ELR (cell line): Measurements from ENCODE around the gene GDPD1.
"Not testable (repeated sequence)": the region's sequence is repeated elsewhere in the genome, so short reads cannot be mapped to it uniquely, and the experiment has no call there.

Experiments
- DNase-seq: peaks from one replicate; pipeline ENCODE4 v3.0.0-alpha.2; 2015; ENCODE audit warnings: low read depth

GDPD1 gene

GRCh38 chr17:59244081-59244480 is 23.8 kb downstream of the GDPD1 start:
- DNase-seq: no peak

- no peak for DNase-seq
Observed at GRCh38 chr17:59254742-59255141, 34.4 kb downstream of the GDPD1 start.

DNA sequence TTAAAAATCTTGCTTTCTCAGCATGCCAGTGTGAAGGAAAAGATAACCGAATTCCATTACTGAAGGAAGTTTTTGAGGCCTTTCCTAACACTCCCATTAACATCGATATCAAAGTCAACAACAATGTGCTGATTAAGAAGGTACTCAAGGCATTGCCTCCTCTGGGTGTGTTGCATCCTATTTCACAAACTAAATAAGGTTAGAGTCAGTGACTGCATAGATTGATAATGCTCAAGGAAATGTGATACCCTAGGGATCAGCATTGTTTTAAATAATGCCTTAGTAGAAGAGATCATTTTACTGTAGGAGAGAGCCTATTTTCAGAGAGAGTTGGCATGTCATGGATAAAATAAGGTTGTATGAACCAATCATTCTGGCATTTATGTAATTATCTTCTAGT is 36.8 kb downstream of the GDPD1 start:
- no peak for DNase-seq

- DNase-seq: no peak
Observed at GRCh38 chr17:59260722-59261121, 40.4 kb downstream of the GDPD1 start.

- DNase-seq: no peak
Observed at GRCh38 chr17:59266745-59267144, 46.4 kb downstream of the GDPD1 start.

- no peak for DNase-seq
Observed at GRCh38 chr17:59267776-59268175, 47.5 kb downstream of the GDPD1 start.

DNA sequence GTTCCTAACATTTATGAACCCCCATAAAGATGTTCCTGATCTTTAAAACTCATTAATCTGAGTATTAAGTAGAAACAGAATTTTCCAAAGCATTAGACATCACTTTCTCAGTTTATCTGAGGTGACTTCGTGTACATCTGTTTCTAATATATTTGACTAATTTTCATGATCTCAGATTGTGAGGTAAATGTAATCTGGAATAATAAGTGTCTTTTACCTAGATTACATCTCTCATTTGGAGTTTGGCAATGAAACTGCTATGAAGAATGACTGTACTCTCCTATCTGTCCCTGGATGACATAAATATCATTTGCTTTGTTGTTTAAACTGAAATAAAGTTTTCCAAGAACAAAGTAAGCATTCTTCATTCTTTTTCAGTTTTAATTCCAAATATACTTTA is 55.3 kb downstream of the GDPD1 start:
- no peak for DNase-seq

DNA sequence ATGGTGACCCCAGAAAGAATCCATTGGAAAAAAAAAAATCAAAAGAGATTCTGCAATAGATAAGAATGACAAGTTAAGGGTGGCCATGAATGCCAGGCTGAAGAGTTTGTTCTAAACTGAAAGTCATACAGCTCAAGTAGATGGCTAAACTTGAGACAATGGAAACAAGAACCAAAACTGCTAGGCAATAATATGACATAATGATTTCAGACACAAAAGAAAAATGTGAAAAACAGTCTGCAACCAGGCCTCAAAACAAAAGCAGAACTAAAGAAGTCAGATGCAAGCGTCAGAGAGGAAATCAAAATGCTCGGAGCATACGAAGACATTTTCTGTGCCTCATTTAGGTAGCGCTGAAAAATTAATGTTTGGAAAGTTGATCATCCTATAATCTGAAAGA is 56.7 kb downstream of the GDPD1 start:
- DNase-seq: no peak

- DNase-seq: no peak
Observed at GRCh38 chr17:59278406-59278805, 58.1 kb downstream of the GDPD1 start.

DNA sequence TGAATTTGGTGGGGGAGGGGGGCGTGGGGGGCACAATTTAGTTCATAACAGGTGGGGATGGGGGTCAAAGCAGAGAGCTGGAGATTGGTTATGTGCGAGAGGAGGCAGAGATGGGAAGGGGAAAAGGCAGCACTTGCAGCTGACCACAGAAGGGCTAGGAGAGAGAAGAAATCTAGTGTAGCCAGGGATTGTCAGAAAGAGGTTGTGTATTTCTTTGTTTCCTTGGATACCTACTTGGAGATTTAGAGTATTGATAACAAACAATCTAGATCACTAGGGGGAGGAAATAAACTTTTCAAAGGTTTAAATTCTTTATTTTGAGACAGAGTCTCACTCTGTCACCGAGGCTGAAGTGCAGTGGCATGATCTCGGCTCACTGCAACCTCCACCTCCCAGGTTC is 64.0 kb downstream of the GDPD1 start:
- no peak for DNase-seq

GRCh38 chr17:59287452-59287851 is 67.1 kb downstream of the GDPD1 start:
- peak; percentile 75 for DNase-seq

DNA sequence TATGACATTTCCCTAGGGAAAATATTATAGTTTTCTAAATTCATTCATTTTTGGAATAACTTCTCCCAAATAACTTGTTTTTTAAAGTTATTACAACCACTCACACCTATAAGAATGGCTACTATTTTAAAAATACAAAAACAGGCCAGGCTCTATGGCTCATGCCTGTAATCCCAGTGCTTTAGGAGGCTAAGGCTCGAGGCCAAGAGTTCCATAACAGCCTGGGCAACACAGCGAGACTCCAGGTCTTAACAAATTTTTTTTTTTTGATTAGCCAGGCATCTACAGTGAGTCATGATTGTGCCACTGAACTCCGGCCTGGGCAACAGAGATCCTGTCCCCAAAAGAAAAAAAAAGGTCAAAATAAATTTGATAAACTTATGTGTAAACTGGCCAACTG is 67.6 kb downstream of the GDPD1 start:
- peak; percentile 20 for DNase-seq

DNA sequence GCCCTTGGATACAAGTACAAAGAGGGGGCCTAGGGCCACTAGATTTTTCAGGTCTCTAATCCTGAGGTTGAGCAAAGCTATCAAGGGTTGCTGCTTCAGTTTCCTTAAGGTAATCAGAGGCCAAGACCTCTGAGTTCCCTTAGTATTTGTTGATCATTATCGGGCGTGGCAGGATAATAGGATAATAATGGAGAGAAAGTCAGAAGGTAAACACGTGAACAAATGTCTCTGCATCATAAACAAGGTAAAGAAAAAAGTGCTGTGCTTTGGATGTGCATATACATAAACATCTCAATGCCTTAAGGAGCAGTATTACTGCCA is 69.6 kb downstream of the GDPD1 start:
- no peak for DNase-seq

DNA sequence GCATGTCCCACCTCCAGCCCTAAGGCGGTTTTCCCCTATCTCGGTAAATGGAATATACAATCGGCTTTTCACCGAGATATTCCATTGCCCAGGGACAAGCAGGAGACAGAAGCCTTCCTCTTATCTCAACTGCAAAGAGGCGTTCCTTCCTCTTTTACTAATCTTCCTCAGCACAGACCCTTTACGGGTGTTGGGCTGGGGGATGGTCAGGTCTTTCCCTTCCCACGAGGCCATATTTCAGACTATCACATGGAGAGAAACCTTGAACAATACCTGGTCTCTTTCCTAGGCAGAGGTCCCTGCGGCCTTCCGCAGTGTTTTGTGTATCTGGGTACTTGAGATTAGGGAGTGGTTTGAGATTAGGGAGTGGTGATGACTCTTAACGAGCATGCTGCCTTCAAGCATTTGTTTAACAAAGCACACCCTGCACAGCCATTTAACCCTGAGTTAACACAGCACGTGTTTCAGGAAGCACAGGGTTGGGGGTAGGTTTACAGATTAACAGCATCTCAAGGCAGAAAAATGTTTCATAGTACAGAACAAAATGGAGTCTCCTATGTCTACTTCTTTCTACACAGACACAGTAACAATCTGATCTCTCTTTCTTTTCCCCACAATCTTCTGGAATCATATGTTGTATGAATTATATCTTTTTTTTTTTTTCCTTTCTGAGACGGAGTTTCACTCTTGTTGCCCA is 70.1 kb downstream of the GDPD1 start:
- not testable (repeated sequence) for DNase-seq

GRCh38 chr17:59292174-59292523 is 71.8 kb downstream of the GDPD1 start:
- no peak for DNase-seq

- no peak for DNase-seq
Observed at GRCh38 chr17:59296190-59296589, 75.9 kb downstream of the GDPD1 start.

GRCh38 chr17:59298521-59298920 is 78.2 kb downstream of the GDPD1 start:
- DNase-seq: no peak

DNA sequence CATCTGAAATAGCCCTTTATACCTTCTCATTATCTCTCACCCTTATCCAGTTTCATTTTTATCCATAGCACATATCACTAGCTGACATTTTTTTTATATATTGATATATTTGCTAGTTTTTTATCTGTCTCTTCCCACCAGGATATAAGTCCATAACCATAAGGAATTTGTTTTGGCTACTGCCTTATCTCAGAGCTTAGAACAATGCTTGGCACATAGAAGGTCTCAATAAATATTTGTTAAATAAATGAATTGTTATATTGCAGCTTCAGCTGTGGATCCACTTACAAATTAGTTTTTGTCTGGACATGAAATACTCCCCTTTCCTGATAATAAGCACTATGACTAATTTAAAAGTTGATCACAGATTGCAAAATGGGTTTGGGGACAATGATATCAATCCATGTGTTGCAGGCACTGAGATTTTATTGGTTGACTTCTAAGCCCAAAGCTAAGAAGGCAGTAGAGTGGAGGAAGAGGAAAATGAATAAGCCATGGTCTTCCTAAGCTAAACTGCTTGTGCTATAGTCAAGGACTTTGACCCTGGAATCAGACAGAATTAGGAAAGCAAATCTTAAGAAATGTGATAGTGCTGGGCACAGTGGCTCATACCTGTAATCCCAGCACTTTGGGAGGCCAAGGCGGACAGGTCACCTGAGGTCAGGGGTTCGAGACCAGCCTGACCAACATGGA is 79.2 kb downstream of the GDPD1 start:
- DNase-seq: no peak

GRCh38 chr17:59300941-59301340 is 80.6 kb downstream of the GDPD1 start:
- no peak for DNase-seq

DNA sequence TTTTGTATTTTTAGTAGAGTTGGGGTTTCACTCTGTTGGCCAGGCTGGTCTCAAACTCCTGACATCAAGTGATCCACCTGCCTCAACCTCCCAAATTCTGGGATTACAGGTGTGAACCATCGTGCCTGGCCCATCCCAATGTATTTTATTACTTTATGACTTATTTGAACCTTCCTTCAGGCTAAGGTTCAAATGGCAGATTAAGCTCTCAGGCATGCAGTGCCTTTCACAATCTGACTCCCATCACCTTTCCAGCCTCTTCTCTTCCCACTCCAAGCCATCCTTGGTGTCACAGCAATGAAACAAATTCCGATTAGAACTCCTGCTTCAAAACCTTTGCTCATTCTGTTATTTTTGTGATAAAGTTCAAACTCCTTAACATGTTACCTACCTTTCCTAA is 84.5 kb downstream of the GDPD1 start:
- DNase-seq: no peak

- no peak for DNase-seq
Observed at GRCh38 chr17:59310263-59310920, 90.1 kb downstream of the GDPD1 start.

DNA sequence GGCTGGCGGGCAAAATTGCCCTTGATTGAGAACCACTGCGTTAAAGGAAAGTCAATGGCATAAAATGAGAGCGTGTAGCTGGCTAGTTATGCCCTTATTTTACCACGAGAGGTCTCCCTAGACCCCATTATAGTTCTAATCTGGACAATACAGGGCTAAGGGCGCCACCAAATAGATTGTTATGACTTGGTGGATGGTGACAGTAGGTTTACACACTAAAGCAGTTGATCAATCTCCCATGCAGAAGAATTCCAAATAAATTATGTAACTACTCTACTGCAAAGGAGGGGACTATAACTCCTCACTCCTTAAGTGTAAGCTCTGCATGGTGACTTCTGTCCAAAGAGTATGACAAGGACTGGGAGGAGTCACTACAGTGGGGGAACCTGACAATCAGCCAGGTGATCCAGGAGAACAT is 90.7 kb downstream of the GDPD1 start:
- peak; percentile 81 for DNase-seq

DNA sequence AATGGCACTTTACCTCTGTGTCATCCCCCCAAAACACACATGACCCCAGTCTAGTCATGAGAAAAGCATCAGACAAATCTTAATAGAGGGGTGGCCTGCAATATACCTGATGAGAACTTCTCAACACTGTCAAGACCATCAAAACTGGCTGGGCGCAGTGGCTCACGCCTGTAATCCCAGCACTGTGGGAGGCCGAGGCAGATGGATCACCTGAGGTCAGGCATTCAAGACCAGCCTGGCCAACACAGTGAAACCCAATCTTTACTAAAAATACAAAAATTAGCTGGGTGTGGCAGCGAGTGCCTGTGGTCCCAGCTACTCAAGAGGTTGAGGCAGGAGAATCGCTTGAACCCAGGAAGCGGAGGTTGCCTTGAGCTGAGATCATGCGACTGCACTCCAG is 91.2 kb downstream of the GDPD1 start:
- DNase-seq: not testable (repeated sequence)

DNA sequence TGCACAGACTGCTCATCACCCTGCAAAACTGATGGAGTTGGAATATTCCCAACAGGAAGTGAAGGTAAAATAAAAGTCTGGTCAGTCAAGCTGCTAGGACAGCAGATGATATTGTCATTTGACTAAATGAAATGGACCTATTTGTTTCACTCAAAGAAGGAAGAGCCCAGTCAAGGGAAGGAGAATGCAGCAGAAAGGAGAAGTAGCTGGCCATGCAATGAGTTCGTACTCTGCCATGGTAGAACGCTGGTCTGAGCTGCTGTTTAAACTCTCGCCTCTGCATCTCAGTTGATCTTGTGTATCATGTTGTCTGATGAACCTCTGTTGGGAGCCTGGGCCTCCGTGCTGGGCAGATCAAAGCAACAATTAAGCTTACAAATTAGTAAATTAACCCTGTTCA is 95.6 kb downstream of the GDPD1 start:
- DNase-seq: no peak
